PFSK-1 (cell line): Measurements from ENCODE around the gene SEC14L1.

ENCODE experiments used
- POLR2AphosphoS5 ChIP-seq: IDR thresholded peaks from 2 replicates; pipeline ENCODE4 v1.6.1; 2012; ENCODE audit warnings: low read depth, mild to moderate bottlenecking, control low read depth, low read length, moderate library complexity
- SIN3A ChIP-seq: IDR thresholded peaks from 2 replicates; pipeline ENCODE4 v1.6.1; 2012; ENCODE audit warnings: mild to moderate bottlenecking, low read length, moderate library complexity, borderline replicate concordance; ENCODE audit not compliant: insufficient read depth
- TF ChIP-seq, protein P1 (sequence below), 2 experiments: IDR thresholded peaks; 2 replicates each; pipeline versions ENCODE4 v1.6.1 to v1.8.0; 2011 to 2012; ENCODE audit warnings: low read depth in 2 of 2, low read length in 2 of 2, control low read depth in 1 of 2, inconsistent platforms in 1 of 2, mild to moderate bottlenecking in 1 of 2, moderate library complexity in 1 of 2; ENCODE audit not compliant: insufficient read depth in 1 of 2

GRCh38 chr17:77218902-77219301 is 78.1 kb downstream of the SEC14L1 start:
- no peak for TF ChIP-seq POLR2AphosphoS5
- TF ChIP-seq, protein P1, sequence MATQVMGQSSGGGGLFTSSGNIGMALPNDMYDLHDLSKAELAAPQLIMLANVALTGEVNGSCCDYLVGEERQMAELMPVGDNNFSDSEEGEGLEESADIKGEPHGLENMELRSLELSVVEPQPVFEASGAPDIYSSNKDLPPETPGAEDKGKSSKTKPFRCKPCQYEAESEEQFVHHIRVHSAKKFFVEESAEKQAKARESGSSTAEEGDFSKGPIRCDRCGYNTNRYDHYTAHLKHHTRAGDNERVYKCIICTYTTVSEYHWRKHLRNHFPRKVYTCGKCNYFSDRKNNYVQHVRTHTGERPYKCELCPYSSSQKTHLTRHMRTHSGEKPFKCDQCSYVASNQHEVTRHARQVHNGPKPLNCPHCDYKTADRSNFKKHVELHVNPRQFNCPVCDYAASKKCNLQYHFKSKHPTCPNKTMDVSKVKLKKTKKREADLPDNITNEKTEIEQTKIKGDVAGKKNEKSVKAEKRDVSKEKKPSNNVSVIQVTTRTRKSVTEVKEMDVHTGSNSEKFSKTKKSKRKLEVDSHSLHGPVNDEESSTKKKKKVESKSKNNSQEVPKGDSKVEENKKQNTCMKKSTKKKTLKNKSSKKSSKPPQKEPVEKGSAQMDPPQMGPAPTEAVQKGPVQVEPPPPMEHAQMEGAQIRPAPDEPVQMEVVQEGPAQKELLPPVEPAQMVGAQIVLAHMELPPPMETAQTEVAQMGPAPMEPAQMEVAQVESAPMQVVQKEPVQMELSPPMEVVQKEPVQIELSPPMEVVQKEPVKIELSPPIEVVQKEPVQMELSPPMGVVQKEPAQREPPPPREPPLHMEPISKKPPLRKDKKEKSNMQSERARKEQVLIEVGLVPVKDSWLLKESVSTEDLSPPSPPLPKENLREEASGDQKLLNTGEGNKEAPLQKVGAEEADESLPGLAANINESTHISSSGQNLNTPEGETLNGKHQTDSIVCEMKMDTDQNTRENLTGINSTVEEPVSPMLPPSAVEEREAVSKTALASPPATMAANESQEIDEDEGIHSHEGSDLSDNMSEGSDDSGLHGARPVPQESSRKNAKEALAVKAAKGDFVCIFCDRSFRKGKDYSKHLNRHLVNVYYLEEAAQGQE (IDR thresholded peaks at IDR 0.05; ENCODE audit: insufficient read depth in 1 of 2, low read depth in 2 of 2, low read length in 2 of 2) = no peak
- TF ChIP-seq SIN3A = no peak
